T-helper 1 cell treated with Interleukin-12 subunit alpha and Interleukin-12 subunit beta and Interleukin-4 antibody, amounts not matched to agents 30 ng/mL and 1 ng/mL, for 36 hours (primary cell): ENCODE results near the gene GPHB5. TPM values are rescaled to one million over a fixed set of nuclear protein-coding genes. Genes with fewer than 3 reads are reported as not detected.
"Not testable (repeated sequence)": the region's sequence is repeated elsewhere in the genome, so short reads cannot be mapped to it uniquely, and the experiment has no call there.

ENCODE experiments used
- intact Hi-C: fragments of 100-400 bp; cut with micrococcal nuclease; formaldehyde crosslinking; loops from one replicate; pipeline ENCODE4 v1.15.1; 2024
- total RNA-seq: library from RNA; stranded (reverse); gene quantifications from 2 replicates; pipeline ENCODE4 v1.2.3, GENCODE V29; 2022

The GPHB5 gene
- total RNA-seq, 1 donor from 2014 or later, result not detected

DNA sequence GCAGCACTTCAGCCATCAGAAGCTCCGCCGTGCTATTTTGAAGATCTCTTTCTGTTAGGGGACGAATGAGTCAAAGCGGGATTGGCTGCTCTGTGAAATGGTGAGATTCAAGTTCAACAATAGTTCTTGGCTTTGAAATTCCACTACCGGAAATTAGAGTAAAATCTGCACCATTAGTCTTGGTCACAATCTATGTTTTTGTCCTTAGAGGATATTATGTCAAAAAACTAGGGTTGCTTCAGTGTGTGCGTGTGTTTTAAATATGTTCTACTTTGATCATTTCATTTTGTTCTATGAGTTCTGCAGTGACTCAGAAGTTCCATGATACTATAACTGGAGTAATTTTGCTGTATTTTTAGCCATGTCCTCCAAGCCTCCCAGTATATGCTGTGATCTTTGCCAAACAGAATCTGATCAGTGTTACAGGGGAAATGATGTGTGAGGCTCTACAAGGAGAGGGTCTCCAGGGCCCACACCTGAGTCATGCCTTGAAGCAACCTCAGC, 22.6 kb downstream of the GPHB5 start:
- intact Hi-C loops, result no loop called here

DNA sequence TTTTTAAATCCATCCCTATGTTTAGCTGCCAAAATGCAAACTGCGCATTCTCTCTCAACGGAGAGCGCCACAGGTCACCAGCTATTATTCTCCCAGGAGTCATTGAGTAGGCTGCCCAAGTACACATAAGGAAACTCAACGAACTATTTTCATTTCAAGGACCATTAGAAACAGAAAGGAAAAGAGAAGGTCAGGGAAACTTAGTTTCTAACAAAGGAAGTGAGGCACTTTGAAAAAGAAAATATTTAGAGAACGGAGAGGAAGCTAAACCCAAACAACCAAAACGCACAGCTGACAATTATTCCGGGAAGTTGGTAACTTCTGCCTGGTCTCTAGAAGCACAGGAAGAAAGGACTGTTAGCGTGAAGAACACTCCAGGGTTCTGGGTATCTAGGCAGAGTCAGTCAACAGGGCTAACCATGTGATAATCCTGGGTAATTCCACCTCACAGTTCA, 23.5 kb downstream of the GPHB5 start:
- intact Hi-C loops, result no loop called here

DNA sequence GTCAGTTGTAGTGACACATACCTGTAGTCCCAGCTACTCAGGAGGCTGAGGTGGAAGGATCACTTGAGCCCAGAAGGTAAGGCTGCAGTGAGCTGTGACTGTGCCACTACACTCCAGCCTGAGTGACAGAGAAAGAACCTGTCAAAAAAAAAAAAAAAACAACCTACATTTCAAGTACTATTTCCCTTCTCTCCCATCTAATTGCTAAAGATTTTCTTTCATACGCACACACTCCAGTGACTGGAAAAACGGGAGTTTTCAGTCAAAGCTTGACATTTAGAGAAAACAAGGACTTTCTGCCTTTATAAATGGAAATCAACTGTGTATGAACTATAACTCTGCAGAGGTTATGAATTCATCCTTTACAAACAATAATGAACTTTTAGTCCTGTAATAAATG, 25.9 kb downstream of the GPHB5 start:
- intact Hi-C loops, result no loop called here

DNA sequence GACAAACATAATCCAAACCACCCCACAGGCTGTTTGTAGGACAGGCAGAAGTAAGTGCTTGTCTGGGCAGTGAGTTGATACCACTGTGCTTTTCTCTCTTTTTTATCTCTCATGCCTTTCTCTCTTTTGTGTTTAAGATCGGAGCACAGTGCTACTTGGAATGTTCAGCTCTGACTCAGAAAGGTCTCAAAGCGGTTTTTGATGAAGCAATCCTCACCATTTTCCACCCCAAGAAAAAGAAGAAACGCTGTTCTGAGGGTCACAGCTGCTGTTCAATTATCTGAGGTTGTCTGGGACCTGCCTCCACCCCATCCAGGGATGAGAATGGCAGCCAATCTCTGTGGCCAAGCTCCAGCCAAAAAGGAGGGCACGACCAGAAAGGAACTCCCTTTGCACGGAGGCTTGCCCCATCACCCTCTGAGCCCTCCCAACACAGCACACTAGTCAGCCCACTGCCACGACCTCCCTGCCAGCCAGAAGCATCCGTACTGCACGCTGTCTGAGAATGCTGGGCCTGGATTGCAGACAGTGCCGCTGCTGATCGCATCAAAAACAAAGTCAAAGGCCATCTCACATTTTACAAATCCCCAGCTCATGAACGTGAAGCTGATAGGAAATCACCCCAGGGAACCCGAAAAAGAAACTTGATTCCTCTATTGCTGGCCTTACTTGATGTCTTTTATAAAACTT, 27.8 kb downstream of the GPHB5 start:
- intact Hi-C loops, result no loop called here

DNA sequence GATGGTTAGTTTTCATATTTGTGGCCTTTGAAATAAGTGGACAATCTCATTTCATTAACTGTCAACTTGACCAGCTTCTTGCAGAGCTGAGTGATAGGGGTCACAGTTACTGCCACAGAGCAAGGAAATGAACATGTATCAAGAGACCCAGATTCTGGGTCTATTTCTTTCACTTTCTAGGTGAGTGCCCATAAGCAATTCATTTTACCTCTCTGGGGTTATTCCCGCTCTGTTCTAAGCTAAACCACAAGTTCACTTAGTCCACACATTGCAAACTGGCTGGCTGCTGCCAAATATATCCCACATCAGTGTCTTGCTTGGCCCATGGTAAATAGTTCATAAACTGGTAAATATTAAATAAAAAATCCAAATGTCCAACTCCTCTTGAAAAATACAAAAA, 29.9 kb downstream of the GPHB5 start:
- intact Hi-C loops, result no loop called here

DNA sequence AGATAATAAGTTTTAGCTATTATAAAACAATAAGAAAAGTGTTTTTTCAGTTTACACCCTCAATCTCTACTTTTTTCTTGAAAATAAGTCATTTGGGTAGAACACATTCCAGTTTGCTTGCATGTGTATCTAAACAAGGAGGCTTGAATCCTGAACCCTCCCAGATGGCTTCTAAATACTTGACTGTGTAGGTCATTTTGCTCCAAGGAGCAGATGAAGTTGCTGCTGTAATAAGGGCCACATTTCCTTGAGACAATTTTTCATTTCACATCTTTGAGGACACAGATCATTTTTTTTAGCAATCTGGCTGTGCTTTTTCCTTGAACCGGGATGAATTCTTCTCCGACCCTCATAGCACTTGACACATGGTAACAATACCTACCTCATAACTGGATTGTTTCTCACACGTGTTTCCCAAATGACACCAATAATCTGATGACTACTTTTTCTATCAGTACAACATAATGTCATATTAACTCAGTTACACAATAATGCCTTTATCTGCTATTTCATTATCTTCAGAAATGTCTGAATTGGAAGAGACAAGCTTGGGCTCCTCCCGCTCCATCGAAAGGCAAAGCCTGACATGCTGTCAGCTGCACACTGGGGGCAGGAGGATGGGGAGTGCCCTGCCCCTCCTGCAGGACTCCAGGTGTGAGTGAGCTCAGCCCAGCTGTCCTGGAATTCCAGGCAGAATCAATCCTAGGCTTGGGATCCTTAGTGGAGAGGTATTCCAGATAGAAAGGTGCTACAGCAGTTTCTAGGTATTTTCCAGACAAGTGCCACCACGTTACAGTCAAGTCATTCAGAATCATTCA, 30.9 kb downstream of the GPHB5 start:
- intact Hi-C loops, result no loop called here

DNA sequence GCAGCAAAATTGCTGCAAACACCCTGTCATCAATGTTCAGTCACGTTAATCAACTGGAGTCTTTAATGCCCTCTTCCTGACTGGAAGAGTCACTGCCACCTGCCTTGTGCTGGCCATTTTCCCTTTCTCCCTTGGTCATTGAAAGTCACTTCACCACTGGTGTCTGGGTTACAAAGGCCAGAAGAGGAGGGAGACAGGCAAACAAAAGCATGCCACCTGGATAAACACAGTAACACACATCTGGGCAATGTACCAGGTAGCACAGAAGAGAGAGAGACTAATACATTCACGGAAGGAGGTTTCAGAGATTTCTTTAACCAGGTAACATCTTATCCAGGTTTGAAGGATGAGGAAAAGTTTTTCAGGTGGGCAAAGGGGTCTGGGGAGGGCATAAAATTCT, 32.7 kb downstream of the GPHB5 start:
- intact Hi-C loops, result no loop called here

DNA sequence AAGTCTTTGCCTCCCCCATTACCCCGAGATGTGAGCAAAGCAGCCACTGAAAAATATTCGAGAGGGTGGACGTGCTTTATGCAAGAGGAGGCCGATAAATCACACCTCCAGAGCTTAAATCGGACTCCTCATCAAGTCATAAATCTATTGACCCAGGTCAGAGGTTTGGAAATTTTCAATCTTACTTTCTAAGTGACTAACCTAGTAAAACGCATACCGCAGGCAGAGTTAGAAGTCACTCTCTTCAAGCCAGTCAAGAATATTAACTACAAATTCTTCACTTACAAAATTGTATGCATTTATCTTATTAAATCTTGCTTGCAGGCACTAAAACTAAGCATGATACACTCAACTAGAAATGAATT, 34.9 kb downstream of the GPHB5 start:
- intact Hi-C loops, result no loop called here

DNA sequence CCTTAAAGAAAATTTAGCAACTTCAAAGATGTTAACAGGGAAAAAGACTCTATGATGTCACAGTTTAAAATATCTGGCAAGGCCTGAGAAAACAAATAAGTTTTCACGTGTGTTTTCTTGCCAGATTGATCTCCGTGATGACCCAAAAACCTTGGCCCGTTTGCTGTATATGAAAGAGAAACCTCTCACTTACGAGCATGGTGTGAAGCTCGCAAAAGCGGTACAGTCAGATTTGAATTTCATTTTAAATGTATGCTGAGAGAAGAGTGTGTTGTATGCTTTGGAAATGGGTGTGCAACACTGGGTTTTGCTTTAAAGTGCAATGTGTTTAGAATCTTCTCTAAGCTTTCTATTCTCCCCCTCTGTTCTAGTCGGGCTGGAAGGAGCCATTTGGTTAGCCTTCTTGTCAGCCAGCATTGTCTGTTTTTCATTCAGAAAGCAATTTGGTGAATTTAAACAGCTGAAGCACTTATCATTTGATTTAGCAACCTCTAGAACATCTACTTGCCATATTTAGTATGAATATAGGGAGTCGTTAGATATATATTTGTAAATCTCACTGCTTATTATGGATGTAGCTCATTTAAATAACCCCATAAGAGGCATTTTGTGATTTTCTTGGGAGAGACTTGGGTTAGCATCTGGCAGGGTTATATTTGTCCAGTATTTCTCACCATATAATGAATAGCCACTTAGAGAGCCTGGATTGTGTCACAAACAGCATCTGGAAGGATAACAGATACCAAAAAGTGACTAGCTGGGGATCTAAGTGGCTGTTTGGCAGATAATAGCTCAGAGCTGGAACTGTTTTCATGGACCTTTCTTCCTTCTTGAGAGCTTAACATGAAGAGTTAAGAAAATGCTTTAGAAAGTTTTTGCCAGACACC, 35.5 kb downstream of the GPHB5 start:
- intact Hi-C loops, result no loop called here

DNA sequence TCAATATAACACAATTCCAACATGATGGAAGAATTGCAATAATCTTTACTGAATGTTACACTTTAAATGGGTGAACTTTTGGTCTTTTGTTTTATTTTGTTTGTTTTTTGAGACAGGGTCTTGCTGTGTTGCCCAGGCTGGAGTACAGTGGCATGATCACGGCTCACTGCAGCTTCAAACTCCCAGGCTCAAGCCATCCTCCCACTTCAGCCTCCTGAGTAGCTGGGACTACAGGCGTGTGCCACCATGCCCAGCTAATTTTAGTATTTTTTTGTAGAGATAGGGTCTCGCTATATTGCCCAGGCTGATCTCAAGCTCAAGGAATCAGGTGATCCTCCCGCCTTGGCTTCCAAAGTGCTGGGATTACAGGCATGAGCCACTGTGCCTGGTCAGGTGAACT, 38.8 kb downstream of the GPHB5 start:
- intact Hi-C loops, result not testable (repeated sequence)

DNA sequence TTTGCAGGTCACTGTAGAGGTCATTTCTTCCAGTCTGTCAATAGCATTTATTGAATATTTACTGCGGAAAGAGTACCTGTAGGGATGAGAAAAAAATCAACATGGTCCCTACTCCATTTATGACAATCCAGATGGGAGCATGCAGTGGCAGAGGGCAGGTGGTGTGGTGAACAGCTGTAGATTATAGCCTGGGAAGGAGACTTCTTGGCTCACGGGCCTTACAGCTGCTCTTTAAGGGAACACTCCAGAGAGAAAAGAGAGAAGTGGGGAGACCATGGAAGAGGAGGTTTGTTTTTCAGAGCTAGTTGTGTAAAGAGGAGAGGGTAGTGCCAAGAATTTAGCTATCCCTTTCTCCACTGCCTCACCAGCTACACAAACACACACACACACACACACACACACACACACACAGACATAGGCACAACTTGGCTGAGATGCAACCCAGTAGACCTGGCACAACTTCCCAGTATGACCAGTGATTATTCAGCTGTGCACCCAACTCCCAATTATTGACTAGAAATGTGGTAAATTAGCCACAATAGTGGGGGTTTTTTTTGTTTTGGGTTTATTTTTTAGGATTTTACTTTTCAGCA, 41.0 kb downstream of the GPHB5 start:
- intact Hi-C loops, result loop anchor here (2.0 kb wide), 1 partner anchor 103 kb away; no protein-coding TSS in a partner anchor

DNA sequence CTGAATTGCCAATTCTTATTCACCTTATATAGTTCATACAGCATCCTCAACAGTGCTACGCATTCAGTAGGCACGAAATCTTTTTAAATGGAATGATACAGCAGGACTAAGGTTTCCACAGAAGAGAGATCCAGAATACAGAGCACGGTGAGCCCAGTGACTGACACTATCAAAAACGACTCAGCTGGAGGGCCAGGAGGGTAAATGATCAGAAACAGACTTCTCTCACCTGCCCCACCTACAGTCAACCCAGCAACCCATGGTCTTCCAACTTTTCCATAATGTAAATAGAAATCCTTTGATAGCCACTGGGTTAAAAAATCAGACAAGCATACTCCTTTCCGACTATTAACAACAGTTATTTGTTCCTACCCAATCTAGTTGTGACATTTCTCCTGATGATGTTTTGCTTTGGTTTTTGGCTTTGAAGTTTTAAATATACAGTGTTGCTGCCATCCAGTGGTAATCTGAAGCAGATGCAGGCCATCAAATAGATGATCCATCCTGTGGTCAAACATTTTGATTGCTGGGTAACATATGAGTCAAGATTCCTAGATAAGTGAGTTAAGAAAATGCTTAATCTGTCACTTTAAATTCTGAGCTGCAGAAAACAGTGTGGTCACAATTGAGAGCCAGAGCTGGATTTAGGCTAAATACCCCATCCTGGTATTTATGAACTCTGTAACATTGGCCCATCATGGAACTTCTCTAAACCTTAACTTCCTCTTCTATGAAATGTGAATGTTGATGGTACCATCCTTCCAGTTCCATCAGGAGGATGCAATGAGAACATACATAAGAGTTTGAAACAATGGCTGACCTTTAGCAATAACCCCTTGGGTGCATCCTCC, 42.0 kb downstream of the GPHB5 start:
- intact Hi-C loops, result loop anchor here (1.0 to 2.0 kb wide), 3 partner anchors 102 to 1113 kb away; no protein-coding TSS in a partner anchor

DNA sequence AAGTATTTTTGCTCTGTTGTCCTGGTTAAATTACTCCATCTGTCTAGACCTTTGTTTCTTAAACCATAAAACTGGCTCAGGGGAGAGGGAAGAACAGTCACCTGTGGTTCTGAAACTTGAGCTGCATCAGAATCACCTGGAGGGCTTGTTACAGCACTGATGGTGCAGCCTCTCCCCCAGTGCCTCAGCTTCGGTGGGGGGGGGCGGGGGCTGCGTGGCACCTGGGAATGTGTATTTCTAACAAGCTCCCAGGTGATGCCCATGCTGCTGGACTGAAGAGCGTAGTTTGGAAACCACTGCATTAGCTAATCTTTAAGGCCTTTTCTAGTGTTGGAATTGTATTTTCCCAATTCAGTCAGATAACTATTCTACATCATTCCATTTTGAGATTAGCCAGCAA, 42.7 kb downstream of the GPHB5 start:
- intact Hi-C loops, result loop anchor here (1.0 to 2.0 kb wide), 3 partner anchors 101 to 1113 kb away; no protein-coding TSS in a partner anchor

DNA sequence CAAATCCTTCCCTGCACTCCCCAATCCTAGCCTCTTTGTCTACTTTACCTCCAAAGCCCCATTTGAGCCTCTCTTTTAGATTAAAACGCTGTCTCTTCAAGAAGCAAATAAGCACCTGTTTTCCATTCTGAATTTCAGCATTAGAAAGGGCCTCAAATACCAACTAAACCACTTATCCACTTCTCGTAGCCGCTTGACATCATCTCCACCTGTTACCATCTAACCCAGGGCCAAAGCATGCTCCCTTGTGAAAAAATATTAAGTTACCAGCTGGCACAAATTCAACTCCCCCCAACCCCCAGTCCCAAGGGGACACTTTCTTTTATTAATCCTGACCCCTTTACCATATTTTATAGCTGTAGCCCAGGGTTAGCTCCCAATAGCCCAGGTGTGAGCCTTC, 43.1 kb downstream of the GPHB5 start:
- intact Hi-C loops, result loop anchor here (1.0 to 2.0 kb wide), 3 partner anchors 101 to 1112 kb away; no protein-coding TSS in a partner anchor

DNA sequence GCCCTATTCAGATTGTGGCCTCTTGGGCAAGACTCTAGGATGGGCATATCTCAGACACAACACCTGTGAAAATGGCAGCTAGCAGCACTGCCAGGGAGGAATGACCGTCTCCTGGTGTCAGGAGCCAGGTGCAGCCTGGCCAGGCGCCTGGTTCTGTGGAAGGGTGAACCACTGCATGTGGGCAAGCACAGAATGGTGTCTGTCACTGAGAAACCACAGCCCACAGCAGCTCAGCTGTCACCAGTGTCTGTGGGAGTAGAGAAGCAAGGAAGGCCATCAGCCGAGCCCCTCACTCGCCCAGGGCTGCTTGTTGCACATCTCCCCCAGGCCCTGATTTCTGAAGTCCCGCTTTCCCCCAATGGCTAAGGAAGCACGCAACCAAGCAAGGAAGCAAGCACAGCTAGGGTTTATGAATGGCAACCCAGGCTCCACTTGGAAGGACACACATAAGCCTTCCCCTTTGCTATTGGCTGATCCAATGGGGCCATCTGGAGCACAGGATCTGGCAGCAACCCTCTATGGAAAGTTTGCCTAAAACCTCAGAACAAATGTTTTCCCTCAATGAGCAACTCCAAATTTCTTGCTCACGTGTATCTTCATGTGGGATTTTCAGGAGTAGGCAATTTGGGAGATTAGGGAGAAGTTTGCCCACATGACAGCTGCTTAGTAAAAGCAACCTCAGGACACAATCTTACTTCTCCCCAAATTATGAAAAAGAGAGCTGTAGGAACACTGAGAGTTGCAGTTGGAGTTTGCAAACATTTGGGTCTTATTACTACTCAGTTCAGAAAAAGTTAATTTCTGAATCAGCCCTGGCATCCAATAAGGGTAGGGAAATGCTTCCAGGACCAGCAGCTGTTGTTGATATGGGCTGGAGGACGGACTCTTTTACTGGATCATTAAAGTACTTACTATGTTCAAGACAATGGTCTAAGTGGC, 44.7 kb downstream of the GPHB5 start:
- intact Hi-C loops, result no loop called here

DNA sequence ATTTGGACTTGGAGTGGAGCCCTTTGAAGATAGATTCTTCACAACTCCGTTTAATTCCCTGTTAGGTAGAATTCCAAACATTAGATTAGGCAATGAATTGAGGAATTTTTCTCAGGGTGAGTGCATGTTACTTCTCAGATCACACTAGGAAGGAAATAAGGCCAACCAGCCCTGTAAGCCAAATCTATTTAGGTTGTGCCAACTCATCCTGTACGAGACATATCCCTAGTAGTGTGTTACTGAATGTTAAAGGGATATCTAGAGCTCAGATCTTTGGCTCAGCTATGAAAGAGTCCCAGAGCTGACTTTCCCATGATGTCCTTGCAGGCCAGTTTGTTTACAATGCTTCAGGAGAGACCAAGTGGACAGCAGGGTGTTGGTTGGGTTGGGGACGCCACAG, 45.6 kb downstream of the GPHB5 start:
- intact Hi-C loops, result no loop called here

DNA sequence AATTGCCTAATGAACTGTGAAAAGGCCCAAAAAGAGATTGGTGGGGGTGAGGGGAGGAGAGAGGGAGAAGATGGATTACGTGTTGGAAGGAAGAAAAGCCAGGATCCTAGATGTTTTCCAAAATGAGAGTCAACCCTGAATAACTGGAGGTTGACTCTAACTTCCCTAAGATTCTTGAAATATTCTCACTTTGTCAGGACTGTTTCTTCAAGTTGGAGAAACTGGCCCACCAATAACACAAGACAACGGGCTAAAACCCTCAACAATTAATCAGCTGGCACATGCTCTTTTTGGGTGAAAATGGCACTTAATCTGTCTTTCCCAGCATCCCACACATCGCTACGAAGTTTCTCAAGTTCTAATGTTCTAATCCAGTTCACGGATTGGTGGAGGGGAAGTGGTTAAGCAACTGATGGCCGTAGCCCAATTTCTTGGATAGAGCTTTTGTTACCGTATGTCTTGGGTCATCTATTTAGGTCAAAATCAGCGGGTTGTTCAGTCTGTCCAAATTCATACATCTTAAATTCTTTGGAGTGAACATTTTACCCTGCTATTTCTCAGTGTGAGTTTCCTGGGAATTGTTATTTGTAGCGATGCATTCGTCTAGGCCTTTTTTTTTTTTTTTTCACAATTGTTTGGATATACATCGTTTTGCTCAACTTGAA, 49.0 kb downstream of the GPHB5 start:
- intact Hi-C loops, result no loop called here

DNA sequence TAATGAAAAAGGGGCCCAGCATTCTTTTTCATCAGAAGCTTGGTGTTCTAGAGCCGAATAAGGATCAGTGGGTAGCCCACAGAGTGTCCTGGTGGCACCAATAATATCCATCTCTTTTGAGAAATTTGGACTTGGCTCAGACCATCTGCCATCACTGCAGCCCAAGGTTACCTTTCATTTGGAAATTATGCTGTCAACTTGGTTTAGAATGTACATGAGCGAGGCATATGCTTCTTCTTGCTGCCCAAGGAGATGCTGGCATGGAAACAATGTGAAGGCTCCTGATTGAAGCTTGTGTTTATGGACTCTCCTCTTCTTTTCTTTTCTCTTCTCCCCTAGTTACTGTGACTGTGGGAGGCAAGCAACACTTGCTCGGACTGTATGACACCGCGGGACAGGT, 50.0 kb downstream of the GPHB5 start:
- intact Hi-C loops, result no loop called here
